ENCODE data around the gene SLC22A16.
"Not testable (repeated sequence)": the region's sequence is repeated elsewhere in the genome, so short reads cannot be mapped to it uniquely, and the experiment has no call there.

The SLC22A16 gene

DNA sequence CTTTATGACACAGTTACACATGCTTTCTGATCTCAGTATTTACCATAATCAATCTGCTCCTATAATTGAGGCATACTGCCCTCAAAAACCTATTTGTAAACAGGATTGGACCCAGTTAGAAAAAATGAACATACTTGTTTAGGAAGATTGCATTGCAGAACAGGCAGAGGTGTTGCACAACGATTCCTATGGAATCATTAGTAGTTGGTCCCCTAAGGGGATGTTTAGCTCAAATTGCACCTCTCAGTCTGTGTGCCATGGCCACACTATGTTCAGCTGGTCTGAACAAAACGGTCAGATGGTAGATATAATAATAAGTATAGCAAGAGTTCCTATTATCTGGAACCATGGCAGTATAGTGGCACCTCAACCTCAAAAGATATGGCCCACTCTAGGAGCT is 28.5 kb upstream of the SLC22A16 start:
- not testable (repeated sequence) for H3K9me3 Mint-ChIP-seq, ATAC-seq, H3K36me3 Mint-ChIP-seq, H3K27ac Mint-ChIP-seq, H3K4me3 Mint-ChIP-seq, H3K4me1 Mint-ChIP-seq
- H3K27me3 Mint-ChIP-seq: peaks cover 15% of the 10 kb centered on the region

DNA sequence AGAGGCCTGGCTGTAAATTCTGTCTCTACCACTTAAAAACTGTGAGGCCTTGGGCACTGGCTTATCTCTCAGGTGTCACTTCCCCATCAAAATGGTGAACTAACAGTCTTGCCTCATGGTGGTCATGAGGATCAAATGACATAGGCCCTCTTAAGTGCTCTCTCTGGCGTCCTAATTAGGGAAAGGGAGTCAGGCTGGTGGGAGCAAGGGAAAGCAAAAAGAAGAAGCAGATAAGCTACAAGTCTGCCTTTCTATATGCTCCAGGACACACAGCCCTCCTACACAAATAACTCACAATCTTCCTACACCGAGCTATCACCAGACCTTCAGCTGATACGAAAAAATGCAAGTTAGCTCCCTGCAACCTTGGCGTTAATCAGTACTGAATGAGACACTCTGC is 19.5 kb upstream of the SLC22A16 start:
- no peak overlapping the region for H3K27ac Mint-ChIP-seq
- no peaks in the 10 kb centered on the region for H3K36me3 Mint-ChIP-seq
- H3K4me3 Mint-ChIP-seq: no peak overlapping the region
- H3K4me1 Mint-ChIP-seq: no peaks in the 10 kb centered on the region
- peaks cover 4% of the 10 kb centered on the region for H3K9me3 Mint-ChIP-seq
- H3K27me3 Mint-ChIP-seq: peaks cover 49% of the 10 kb centered on the region
- ATAC-seq: no peak

DNA sequence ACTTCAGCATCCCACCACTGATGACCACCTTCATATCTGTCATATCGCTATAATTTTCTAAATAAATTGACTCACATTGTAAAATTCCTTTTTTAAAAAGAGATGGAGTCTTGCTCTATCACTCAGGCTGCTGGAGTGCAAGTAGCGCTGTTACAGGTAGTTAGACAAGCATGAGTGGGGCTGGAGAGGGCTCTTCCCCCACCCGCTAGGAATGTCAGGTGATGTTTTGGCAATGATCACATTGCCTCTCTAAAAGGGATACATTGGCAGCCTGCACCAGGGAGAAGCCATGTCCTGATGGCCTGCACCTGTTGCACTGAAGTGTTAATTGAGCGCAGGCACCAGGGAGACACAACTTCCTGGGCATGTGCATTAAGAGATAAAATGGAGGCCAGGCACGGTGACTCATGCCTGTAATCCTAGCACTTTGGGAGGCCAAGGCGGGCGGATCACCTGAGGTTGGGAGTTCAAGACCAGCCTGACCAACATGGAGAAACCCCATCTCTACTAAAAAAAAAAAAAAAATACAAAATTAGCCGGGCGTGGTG is 16.9 kb upstream of the SLC22A16 start:
- no peak for ATAC-seq
- H3K4me3 Mint-ChIP-seq: no peak overlapping the region
- no peaks in the 10 kb centered on the region for H3K36me3 Mint-ChIP-seq

DNA sequence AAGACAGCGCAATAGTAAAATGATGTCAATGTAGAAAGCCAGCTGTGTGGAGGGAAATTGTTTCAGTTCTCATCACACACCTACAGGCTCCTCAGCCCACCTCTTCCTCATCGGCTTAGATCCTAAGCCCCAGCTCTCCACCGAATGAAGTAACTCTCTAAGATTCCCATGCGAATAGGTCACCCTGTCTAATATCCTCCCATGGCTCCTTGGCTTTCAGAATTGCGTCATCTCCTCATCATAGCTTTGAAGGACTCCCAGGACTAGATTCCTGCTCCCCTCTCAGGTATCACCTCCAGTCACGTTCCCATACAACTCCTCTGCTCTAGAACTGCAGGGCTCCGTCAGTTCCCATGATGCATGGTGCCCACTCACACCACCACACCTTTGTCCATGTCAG is 16.2 kb upstream of the SLC22A16 start:
- Mint-ChIP-seq H3K27ac (no peak overlapping the region), H3K36me3 (no peaks in the 10 kb centered on the region), H3K4me1 (no peaks in the 10 kb centered on the region), H3K9me3 (no peaks in the 10 kb centered on the region), H3K4me3 (no peak overlapping the region), H3K27me3 (peaks cover 43% of the 10 kb centered on the region)
- no peak for ATAC-seq

More for the DNA sequence above, 16.9 kb upstream of the SLC22A16 start:
- no peaks in the 10 kb centered on the region for H3K4me1 Mint-ChIP-seq
- H3K27ac Mint-ChIP-seq: no peak overlapping the region
- H3K27me3 Mint-ChIP-seq: peaks cover 42% of the 10 kb centered on the region
- H3K9me3 Mint-ChIP-seq: no peaks in the 10 kb centered on the region

- H3K9me3 Mint-ChIP-seq: no peaks in the 10 kb centered on the region
- H3K27me3 Mint-ChIP-seq: peaks cover 42% of the 10 kb centered on the region
- ATAC-seq: no peak
- H3K4me3 Mint-ChIP-seq: no peak overlapping the region
- H3K4me1 Mint-ChIP-seq: no peaks in the 10 kb centered on the region
- H3K27ac Mint-ChIP-seq: no peak overlapping the region
- H3K36me3 Mint-ChIP-seq: no peaks in the 10 kb centered on the region
Observed at GRCh38 chr6:110491644-110492317, 15.4 kb upstream of the SLC22A16 start.

DNA sequence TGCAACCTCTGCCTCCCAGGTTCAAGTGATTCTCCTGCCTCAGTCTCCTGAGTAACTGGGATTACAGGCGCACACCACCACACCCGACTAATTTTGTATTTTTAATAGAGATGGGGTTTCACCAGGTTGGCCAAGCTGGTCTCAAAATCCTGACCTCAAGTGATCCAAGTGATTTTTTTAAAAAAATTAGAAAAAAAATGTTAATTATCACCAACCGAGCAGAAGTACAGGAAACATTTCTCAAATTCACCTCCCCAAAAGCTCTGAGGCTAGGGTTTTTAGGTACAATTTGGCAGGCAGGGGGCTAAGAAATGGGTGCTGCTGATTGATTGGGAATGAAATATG is 14.9 kb upstream of the SLC22A16 start:
- Mint-ChIP-seq H3K27me3 (peaks cover 42% of the 10 kb centered on the region), H3K36me3 (no peaks in the 10 kb centered on the region), H3K27ac (no peak overlapping the region), H3K9me3 (no peaks in the 10 kb centered on the region), H3K4me3 (no peak overlapping the region), H3K4me1 (no peaks in the 10 kb centered on the region)
- no peak for ATAC-seq

DNA sequence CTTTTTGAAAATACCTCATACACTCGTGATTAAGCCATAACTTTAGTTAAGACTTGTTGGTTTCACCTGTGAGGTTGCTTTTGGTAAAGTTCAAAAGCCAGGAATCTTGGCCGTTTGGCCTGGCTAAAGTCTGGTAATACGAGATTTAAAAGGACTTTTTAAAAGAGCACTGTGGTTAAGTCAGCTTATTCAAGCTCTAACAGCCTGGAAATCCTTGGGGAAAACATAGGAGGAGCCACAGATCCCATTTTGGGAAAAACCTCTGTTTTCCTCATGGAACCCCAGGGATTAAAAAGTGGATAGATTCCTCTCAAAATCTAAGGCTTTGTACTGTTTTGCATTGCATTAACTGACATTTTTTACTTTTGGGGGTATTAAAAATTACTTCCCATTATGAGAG is 13.7 kb upstream of the SLC22A16 start:
- H3K4me1 Mint-ChIP-seq: no peaks in the 10 kb centered on the region
- no peak overlapping the region for H3K4me3 Mint-ChIP-seq
- no peak overlapping the region for H3K27ac Mint-ChIP-seq
- ATAC-seq: no peak
- H3K27me3 Mint-ChIP-seq: peaks cover 50% of the 10 kb centered on the region
- H3K9me3 Mint-ChIP-seq: no peaks in the 10 kb centered on the region
- no peaks in the 10 kb centered on the region for H3K36me3 Mint-ChIP-seq

GRCh38 chr6:110488606-110489190 is 12.3 kb upstream of the SLC22A16 start:
- no peak for ATAC-seq
- H3K27me3 Mint-ChIP-seq: peaks cover 45% of the 10 kb centered on the region
- H3K36me3 Mint-ChIP-seq: no peaks in the 10 kb centered on the region
- no peaks in the 10 kb centered on the region for H3K9me3 Mint-ChIP-seq
- H3K4me3 Mint-ChIP-seq: no peak overlapping the region
- no peaks in the 10 kb centered on the region for H3K4me1 Mint-ChIP-seq
- H3K27ac Mint-ChIP-seq: no peak overlapping the region

DNA sequence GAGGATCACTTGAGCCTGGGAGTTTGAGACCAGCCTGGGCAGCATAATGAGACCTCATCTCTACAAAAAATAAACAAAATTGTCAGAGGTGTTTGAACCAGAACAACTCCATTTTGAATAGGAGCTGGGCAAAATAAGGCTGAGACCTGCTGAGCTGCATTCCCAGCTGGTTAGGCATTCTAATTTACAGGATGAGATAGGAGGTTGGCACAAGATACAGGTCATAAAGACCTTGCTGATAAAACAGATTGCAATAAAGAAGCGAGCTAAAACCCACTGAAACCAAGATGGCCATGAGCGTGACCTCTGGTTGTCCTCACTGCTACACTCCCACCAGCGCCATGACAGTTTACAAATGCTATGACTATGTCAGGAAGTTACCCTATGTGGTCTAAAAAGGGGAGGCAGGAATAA is 11.6 kb upstream of the SLC22A16 start:
- H3K36me3 Mint-ChIP-seq, H3K4me1 Mint-ChIP-seq, ATAC-seq, H3K9me3 Mint-ChIP-seq, H3K4me3 Mint-ChIP-seq, H3K27ac Mint-ChIP-seq: not testable (repeated sequence)
- peaks cover 40% of the 10 kb centered on the region for H3K27me3 Mint-ChIP-seq

DNA sequence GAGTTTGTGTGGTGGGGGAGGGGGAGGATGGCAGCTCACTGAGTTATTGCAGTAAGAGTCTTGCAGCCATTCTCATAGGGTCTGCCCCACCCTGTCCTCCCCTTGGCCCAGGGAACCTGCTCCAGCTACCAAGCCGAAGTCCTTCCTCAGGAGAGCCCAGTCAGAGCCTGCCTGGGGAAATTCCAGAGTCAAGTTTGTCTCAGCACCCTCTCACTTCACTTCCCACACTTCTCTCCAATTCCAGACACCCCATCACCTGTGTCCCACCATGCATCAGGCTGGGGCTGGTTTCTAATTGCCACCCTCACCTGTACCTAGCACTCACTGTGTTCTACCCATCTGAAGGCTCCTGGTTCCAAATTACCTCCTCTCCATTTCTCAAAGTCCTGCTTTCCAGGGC is 10.3 kb upstream of the SLC22A16 start:
- ATAC-seq: no peak
- Mint-ChIP-seq H3K36me3 (no peaks in the 10 kb centered on the region), H3K27ac (no peak overlapping the region), H3K4me1 (no peaks in the 10 kb centered on the region), H3K4me3 (no peak overlapping the region), H3K27me3 (peaks cover 28% of the 10 kb centered on the region), H3K9me3 (no peaks in the 10 kb centered on the region)

DNA sequence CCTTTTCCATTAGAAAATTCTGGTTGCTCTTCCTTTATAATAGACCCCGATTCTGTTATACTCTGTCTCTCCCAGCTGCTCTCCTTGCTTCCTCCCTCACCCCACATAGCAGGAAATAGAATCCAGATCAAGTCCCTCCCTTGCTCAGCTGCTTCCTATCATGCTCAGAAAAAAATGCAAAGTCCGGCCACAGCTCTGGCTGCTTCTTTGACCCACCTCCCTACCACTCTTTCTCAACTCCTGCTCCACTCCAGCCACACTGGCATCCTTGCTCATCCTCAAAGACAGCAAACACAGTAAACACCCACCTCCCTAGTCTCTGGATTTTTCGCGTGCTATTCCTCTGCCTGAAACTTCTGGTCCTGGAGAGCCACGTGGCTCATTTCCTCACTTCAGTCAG is 9.1 kb upstream of the SLC22A16 start:
- Mint-ChIP-seq H3K27me3 (peaks cover 23% of the 10 kb centered on the region), H3K36me3 (no peaks in the 10 kb centered on the region), H3K27ac (no peak overlapping the region), H3K9me3 (peaks cover 2% of the 10 kb centered on the region), H3K4me3 (no peak overlapping the region), H3K4me1 (no peaks in the 10 kb centered on the region)
- ATAC-seq: no peak

DNA sequence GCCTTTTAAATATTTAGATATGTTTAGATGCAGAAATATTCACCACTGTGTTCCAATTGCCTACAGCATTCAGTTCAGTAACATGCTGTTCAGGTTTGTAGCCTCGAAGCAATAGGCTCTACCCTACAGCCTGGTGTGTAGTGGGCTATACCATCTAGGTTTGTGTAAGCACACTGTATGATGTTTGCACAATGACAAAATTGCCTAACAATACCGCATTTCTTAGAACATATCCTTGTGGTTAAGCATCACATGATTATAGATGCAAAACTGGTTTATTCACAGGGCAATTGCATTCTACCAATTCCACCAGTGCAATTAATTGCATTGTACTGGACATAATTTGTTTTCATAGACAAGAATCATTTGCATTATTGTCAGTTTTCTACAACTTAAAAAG is 7.9 kb upstream of the SLC22A16 start:
- Mint-ChIP-seq H3K36me3 (no peaks in the 10 kb centered on the region), H3K27me3 (peaks cover 23% of the 10 kb centered on the region), H3K4me1 (no peaks in the 10 kb centered on the region), H3K27ac (no peak overlapping the region), H3K9me3 (peaks cover 6% of the 10 kb centered on the region), H3K4me3 (no peak overlapping the region)
- ATAC-seq: no peak

DNA sequence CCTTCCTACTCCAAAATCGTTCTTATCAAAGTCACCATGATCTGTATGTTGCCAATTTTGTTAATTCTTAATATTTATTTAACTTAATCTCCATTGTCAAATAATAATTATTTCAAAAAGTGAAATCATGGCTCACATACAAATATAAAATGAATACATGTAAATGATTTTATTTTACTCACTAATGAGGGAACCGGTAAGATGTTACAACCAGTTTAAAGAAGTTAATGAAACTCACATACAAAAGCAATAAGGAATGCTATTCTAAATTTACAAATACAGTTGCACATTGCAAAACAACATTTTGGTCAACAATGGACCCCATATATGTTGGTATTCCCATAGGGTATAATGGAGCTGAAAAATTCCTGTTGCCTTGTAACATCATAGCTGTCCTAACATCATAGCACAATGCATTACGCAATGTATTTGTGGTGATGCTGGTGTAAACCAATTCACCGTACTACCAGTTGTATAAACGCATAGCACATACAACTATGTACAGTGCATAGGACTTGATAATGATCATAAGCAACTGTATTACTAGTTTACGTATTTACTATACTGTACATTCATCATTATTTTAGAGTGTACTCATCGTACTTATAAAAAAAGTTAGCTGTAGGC is 6.5 kb upstream of the SLC22A16 start:
- H3K27me3 Mint-ChIP-seq: peaks cover 30% of the 10 kb centered on the region
- H3K27ac Mint-ChIP-seq: no peak overlapping the region
- H3K4me3 Mint-ChIP-seq: no peak overlapping the region
- ATAC-seq: no peak
- H3K36me3 Mint-ChIP-seq: no peaks in the 10 kb centered on the region
- H3K9me3 Mint-ChIP-seq: peaks cover 6% of the 10 kb centered on the region
- no peaks in the 10 kb centered on the region for H3K4me1 Mint-ChIP-seq

DNA sequence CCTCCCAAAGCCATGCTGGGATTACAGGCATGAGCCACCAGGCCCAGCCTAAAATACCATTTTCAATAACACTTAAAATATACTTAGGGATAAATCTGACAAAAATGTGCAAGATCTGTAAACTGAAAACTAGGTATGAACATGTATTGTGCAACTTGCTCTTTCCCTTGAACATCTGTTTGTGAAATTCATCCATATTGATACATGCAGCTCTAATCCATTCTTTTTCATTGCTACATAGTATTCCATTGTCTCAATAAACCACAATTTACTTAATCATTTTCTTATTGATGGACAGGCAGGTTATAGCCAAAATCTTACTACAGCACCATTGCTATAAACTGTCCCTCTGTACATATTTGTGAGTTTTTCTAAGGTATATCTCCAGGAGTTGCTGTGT is 4.7 kb upstream of the SLC22A16 start:
- no peak for ATAC-seq
- no peaks in the 10 kb centered on the region for H3K36me3 Mint-ChIP-seq
- H3K4me1 Mint-ChIP-seq: peaks cover 2% of the 10 kb centered on the region
- no peak overlapping the region for H3K27ac Mint-ChIP-seq
- no peak overlapping the region for H3K4me3 Mint-ChIP-seq
- peaks cover 31% of the 10 kb centered on the region for H3K27me3 Mint-ChIP-seq
- H3K9me3 Mint-ChIP-seq: peaks cover 6% of the 10 kb centered on the region

DNA sequence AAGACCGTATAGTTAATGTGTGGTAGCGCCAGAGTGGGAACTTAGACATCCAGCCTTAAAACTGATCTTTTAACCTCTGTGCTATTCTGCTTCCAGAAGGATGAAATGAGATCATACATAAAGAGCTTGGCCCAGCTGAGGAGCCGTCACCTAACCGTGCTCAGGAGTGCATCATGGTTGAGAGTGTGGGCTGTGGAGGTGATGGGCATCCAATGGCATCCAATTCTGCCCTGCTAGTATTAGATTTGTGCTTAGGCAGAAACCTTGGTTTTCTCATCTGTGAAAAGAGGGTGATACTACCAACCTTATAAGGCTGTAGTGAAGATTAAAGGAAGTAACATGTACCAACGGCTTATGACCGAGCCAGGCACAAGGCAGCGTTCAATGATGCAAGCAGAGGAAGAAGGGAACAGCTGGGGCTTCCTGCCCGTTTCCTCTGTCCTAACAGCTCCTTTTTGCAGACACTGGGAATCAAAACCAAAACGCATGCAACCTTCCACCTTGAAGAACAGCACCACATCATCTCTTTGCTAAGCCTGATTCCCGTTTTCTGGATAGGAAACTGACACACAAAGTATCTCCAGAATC is 1.3 kb downstream of the SLC22A16 start:
- peak; percentile 41 for ATAC-seq
- no peaks in the 10 kb centered on the region for H3K36me3 Mint-ChIP-seq
- H3K4me1 Mint-ChIP-seq: peaks cover 15% of the 10 kb centered on the region
- peaks cover 41% of the 10 kb centered on the region for H3K27me3 Mint-ChIP-seq
- no peak overlapping the region for H3K27ac Mint-ChIP-seq
- peak overlapping the region; percentile 79 for H3K4me3 Mint-ChIP-seq
- H3K9me3 Mint-ChIP-seq: peaks cover 1% of the 10 kb centered on the region

DNA sequence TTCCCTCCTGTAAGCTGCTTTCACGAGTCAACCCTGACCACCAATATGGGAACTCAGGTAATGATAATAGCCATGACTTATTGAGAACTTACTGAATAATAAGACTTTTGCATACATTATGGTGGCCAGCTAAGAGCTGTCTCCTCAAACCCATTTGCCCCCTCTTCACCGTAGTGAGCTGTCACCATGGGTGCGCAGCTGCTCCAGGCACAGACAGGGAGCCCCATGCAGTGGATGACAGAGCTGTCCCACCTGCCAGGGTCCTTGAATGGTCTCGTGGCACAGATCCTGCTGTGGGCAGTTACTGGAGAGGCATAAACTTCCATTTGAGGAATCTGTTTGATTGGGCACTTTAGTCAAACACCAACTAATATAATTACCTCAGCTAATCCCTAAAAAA is 1.9 kb downstream of the SLC22A16 start:
- Mint-ChIP-seq H3K4me3 (no peak overlapping the region), H3K36me3 (no peaks in the 10 kb centered on the region), H3K27ac (no peak overlapping the region), H3K27me3 (peaks cover 41% of the 10 kb centered on the region), H3K4me1 (peaks cover 15% of the 10 kb centered on the region), H3K9me3 (no peaks in the 10 kb centered on the region)
- no peak for ATAC-seq
